HG03097 (cell line): Measurements from ENCODE around the gene KRTAP10-12.

Experiments used
- ATAC-seq: cut with Tn5 transposase; IDR thresholded peaks from one replicate; pipeline ENCODE4 v1.9.1; 2021; ENCODE audit not compliant: unreplicated experiment, low FRiP score

Gene KRTAP10-12

GRCh38 chr21:44710294-44710665 is 13.3 kb downstream of the KRTAP10-12 start:
- ATAC-seq, result no peak

DNA sequence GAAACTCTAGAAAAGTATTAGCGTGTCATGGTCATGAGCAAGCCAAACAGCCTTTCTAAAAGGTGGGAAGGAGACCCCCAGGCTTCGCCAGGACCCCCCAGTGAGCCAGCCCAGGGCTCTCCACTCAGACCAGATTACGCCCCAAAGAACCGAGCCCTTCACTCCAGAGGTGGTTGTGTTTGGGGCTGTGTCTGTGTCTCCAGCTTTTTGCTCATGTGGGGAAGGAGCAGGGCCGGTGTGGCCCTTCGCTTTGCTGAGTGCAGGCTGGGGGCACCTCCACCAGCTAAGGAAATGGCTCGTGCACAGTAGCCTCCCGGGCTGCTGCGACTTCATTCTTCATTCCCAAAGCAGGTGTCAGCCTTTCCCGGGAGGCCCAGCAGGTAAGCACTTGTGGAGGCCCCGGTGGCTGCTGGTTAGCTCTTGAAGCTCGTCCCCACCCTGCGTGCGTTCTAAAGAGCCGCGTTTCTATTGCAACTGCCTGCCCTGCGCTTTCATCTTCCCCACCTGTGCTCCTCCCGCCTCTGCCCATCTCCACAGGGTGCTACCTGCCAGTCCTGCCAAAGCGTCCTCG is 13.9 kb downstream of the KRTAP10-12 start:
- no peak for ATAC-seq

DNA sequence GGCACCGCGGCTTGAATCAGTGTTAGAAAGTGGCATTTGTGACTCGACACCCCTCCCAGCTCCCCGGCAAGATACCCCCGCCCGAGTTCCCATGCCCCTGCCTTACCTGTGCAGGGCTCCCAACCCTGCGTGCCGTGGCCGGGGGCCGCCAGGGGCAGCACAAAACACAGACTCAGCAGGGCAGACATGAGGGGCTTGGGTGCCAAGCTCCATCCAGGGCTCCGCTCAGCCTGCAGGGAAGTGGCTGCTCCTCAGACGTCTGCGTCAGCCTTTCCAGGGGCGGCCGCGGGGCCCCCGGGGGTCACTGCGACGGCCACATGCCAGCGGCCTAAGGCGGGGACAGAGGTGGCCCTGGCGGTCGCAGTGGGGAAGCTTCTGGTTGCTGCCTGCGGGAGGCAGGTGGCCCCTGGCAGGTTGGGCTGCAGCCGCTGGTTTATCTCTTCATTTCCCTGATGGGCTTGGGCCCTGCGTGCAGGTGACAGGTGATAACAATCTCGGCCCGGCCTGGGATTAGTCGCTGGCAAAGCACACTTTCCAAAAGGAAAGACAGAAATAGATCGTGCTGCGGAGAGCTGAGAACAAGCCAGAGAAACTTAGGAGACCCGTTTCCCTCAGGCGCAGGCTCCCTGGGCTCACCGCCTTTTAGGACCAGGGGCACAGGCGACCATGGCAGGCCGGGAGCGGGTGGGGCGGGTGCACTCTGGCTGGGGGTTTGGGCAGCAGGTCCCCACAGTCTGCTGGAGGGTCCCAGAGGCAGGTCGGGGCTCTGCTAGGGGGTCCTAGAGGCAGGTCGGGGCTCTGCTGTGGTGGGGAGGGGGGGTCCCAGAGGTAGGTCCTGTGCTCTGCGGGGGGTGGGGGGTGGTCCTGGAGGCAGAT is 14.6 kb downstream of the KRTAP10-12 start, which contains the start of gene TSPEAR:
TSS of gene TSPEAR (minus strand) at position 246 of the 876 bp plus-strand sequence. CDS start at position 188, 58 bp downstream.
- no peak for ATAC-seq

GRCh38 chr21:44712203-44713028 is 15.4 kb downstream of the KRTAP10-12 start:
- ATAC-seq, result no peak

DNA sequence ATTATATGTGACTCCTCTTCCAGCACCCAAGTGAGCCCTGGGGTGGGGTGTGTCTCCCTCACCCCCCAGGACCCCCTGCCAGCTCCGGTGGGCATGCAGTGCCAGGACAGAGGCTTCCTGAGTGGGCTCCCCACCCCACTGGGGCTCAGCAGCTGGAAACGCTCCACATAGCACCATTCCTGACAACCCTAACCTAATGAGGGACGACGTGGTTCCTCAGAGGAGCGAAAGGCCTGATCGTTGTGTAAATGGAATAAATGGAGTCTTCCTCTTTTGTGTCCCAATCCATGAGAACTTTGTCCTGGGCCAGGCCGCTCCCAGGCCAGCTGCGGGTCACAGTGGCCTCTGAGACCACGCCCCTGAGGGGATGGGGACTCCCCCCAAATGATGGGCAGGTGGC is 16.2 kb downstream of the KRTAP10-12 start:
- no peak for ATAC-seq

DNA sequence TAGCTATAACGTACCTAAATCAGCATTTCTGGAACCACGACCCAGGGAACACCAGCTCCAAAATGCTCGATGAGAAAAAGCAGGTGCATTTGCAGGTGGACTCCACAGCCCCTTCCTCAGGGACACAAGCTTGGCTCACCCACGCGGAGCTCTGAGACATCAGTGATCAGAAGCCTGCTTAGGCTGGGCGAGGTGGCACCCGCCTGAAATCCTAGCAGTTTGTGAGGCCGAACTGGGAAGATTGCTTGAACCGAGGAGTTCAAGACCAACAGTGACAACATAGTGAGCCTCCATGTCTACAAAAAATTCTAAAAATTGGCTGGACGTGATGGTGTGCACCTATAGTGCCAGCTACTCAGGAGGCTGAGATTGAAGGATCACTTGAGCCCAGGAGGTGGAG is 16.9 kb downstream of the KRTAP10-12 start:
- no peak for ATAC-seq

DNA sequence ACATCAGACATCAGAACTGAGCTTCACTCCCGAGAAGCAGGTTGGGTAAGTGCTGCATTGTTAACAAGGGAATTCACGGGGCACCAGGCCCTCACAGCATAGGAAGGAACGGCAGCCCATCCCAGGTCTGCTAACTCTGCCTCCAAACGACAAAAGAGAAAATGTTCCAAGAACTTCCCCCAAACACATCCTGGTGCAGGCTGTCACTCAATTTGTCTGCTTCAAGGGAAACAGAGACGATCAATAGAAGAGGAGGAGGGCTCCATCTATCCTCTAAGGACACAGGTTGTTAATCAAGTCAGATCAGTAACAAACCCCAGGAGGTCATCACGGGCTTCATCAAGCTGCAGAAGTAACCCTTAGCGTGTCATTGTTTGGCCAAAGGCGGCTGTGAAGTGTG is 17.9 kb downstream of the KRTAP10-12 start:
- no peak for ATAC-seq

- ATAC-seq, result no peak
Observed at GRCh38 chr21:44716984-44717383, 20.0 kb downstream of the KRTAP10-12 start.

- no peak for ATAC-seq
Observed at GRCh38 chr21:44718093-44718492, 21.1 kb downstream of the KRTAP10-12 start.

GRCh38 chr21:44718571-44718970 is 21.6 kb downstream of the KRTAP10-12 start:
- no peak for ATAC-seq

DNA sequence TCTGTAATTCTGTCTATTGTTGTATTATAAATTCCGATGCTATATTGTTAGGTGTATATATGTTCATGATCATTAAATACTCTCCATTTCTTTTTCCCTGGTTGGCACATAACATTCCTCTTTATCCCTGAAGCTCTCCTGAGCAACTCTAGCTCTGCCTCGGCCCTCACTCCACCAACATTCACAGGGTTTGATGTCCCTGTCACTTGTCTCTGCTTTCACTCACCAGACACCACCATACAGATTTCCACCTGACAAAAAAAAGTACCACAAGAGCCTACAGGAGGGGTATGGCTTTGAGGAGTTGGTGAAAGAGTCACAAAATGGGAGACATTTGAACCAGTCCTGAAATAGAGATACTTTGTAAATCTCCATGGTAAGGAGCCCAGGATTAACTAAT is 23.2 kb downstream of the KRTAP10-12 start:
- no peak for ATAC-seq

DNA sequence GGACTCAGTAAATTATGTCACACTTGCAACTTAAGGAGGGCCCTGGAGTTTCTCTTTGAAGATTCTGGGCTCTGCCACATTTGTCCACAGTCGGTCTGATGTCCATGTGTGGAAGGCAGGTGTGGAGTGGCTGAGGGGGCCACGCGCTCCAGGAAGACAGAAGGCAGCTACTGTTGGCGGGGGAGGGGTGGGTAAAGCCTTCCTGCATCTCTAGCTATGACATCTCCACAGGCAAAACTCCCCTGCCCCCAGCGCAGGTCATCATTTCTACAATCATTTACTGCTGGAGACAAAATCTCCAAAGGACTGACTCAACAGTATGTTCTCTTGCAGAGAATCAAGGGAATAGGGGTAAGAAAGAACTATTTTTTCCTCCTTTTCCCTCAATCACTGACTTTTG is 25.8 kb downstream of the KRTAP10-12 start:
- ATAC-seq, result no peak

- no peak for ATAC-seq
Observed at GRCh38 chr21:44723177-44724131, 26.5 kb downstream of the KRTAP10-12 start.

DNA sequence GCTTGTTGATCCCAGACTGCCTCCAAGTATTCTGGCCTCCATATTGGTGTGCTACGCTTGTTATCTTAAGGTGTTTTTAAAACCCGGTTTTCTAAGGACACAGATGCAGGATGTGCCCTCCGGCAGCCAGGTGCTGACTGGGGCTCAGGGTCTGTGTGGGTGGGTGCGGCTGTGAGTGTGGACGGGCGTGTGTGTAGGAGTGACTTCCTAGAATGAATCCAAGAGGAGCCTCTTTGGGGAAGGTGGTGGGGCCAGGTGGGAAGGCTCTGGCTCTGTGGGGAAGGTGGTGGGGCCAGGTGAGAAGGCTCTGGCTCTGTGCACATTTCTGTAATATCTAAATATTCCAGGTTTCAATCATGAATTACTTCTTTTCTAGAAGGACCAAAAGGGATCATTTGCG is 27.2 kb downstream of the KRTAP10-12 start:
- no peak for ATAC-seq

DNA sequence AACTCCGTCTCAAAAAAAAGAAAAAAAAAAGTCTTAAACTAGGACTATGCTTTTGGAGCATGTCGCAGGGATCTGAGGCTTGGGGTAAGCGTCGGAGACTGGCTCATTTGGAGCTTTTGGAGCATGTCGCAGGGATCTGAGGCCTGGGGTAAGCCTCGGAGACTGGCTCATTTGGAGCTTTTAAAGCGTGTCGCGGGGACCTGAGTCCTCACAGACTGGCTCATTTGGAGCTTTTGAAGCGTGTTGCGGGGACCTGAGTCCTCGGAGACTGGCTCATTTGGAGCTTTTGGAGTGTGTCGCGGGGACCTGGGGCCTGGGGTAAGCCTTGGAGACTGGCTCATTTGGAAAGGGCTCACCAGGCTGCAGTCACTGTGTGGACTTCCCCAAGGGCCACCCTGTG is 28.0 kb downstream of the KRTAP10-12 start:
- ATAC-seq, result no peak

- ATAC-seq, result no peak
Observed at GRCh38 chr21:44726826-44727225, 29.9 kb downstream of the KRTAP10-12 start.

- no peak for ATAC-seq
Observed at GRCh38 chr21:44727321-44727720, 30.3 kb downstream of the KRTAP10-12 start.

DNA sequence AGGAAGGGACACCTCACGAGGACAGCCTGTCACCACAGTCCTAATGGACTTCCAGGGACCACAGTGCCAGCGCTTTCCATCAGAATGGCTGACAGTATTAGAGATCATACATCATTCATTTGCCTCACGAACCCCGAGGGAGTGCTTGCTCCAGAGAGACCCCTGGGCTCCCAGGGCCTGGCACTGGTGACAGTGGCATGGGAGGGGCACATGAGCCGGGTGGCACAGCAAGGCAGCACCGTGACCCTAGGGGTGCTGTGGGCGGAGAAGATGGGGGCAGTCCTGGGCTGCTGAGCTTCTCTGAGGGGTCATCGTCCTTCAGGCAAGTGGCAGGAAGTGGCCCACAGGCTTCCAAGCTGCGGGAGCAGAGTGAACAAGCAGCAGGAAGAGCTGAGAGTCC is 30.8 kb downstream of the KRTAP10-12 start:
- no peak for ATAC-seq

DNA sequence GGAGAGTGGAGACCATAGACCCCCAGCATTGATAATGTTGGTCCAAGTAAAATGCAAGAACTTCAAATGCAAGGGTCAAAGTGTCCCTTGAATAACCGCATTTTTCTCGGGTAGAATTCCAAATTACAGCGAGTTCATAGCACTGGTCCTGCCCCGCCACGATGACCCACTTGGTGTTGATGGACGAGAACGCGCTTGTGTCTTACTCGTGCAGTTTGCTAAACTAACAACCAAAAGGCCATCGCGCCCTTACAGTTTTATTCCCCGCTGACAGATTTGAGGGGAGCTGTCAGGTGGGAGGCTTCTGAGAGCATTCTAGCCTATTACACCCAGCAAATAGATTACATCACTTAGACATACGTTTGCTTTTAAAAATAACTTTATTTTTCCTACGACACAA is 31.7 kb downstream of the KRTAP10-12 start:
- ATAC-seq, result no peak

DNA sequence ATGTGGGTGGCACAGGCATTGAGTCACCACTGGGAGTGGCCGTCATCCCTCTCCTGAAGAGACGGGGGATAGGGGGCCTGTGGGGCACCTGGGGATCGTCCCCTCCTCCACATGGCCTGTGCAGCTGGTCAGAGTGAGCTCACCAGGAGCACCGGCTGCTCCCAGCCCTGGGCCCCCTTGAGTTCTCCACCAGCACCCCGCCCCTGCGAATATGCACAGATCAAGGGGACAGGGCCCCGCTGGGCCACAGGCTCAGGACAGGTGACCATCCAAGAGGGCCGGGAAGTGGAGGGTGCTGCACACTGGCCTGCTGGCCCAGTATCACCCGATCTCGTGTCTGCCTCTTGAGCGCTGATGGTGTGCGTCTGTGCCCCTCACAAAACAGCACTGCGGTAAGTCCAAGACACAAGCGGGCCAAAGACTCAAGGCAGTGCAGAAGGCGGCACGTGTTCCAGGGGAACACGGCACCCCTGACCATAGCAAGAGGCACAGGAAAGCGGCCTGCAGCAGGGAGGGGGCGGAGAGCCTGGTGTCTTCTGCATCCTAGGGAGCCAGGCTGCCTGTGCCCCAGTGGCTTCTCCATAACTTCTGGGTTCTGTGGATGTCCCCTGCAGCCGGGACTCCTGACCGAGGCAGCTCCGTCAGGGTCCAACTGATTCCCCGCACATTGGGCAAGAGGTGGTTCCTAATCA is 32.5 kb downstream of the KRTAP10-12 start:
- no peak for ATAC-seq
